H1 (cell line): ENCODE data around the gene PDE9A. TPM values are rescaled to one million over a fixed set of nuclear protein-coding genes. Genes with fewer than 3 reads are reported as not detected.

Experiments
- CTCF ChIA-PET: fragments of 300-600 bp; sonication (Branson Sonifier 250); formaldehyde crosslinking; loops from one replicate; lab custom pipeline; 2021; ENCODE audit not compliant: partially characterized antibody; lab: Charles Lee
- POLR2A ChIA-PET: fragments of 300-600 bp; sonication (Branson Sonifier 250); formaldehyde crosslinking; loops from one replicate; lab custom pipeline; 2021; ENCODE audit warnings: inconsistent platforms; ENCODE audit not compliant: partially characterized antibody; lab: Charles Lee
- DNase-seq, 2 experiments: peaks; one replicate each; pipeline versions ENCODE4 v3.0.0 to v3.0.0-alpha.2; 2010 to 2022; ENCODE audit warnings: low spot score in 2 of 2, low read depth in 1 of 2, mixed read lengths in 1 of 2
- FAIRE-seq: peaks from 2 replicates; lab custom pipeline; 2011; peaks lifted over from hg19 to GRCh38; lab: Jason Lieb, UNC
- H2AFZ ChIP-seq: 2 replicates; pipeline ENCODE4 v1.8.1; 2012; ENCODE audit warnings: low read length, inconsistent platforms
- H2AK5ac ChIP-seq: 2 replicates; pipeline ENCODE4 v1.6.1; 2013; ENCODE audit warnings: low read depth, low read length
- H2BK120ac ChIP-seq: replicated peaks from 2 replicates; pipeline ENCODE3; 2013; ENCODE audit warnings: low read depth, low read length, inconsistent platforms
- H2BK12ac ChIP-seq: 2 replicates; pipeline ENCODE4 v1.6.1; 2013; ENCODE audit warnings: low read depth, low read length
- H2BK15ac ChIP-seq: 2 replicates; pipeline ENCODE4 v1.6.1; 2013; ENCODE audit warnings: low read length
- H2BK20ac ChIP-seq: 2 replicates; pipeline ENCODE4 v1.6.1; 2013; ENCODE audit warnings: low read length
- H2BK5ac ChIP-seq: 2 replicates; pipeline ENCODE4 v1.6.1; 2013; ENCODE audit warnings: low read depth, low read length
- H3K14ac ChIP-seq: 2 replicates; pipeline ENCODE4 v1.6.1; 2013; ENCODE audit warnings: inconsistent platforms; ENCODE audit not compliant: insufficient read length
- H3K18ac ChIP-seq: 2 replicates; pipeline ENCODE4 v1.6.1; 2013; ENCODE audit warnings: low read length; ENCODE audit errors: extremely low read depth
- H3K23ac ChIP-seq: 2 replicates; pipeline ENCODE4 v1.6.1; 2013; ENCODE audit warnings: inconsistent platforms; ENCODE audit not compliant: insufficient read length
- H3K23me2 ChIP-seq: 2 replicates; pipeline ENCODE4 v1.6.1; 2013; ENCODE audit warnings: low read depth, low read length
- H3K27ac ChIP-seq: 2 replicates; pipeline ENCODE4 v1.6.1; 2011; ENCODE audit warnings: low read depth, low read length, inconsistent platforms
- H3K27me3 ChIP-seq, 4 experiments: replicated peaks in 1 of 4; 1 replicate in 1 of 4; 2 replicates in 3 of 4; pipeline versions ENCODE4 v1.6.1 to v1.8.1; 2011 to 2013; ENCODE audit warnings: low read length in 3 of 4, mild to moderate bottlenecking in 3 of 4, inconsistent platforms in 2 of 4, mixed read lengths in 2 of 4, moderate library complexity in 1 of 4; ENCODE audit not compliant: control insufficient read depth in 3 of 4, insufficient read depth in 3 of 4; ENCODE audit errors: extremely low read depth in 1 of 4
- H3K36me3 ChIP-seq, 4 experiments: 2 replicates each; pipeline versions ENCODE4 v1.6.1 to v1.8.1; 2011 to 2013; ENCODE audit warnings: mild to moderate bottlenecking in 4 of 4, low read length in 3 of 4, moderate library complexity in 2 of 4, control low read depth in 1 of 4, inconsistent platforms in 1 of 4; ENCODE audit not compliant: insufficient read depth in 4 of 4, control insufficient read depth in 2 of 4
- H3K4ac ChIP-seq: replicated peaks from 2 replicates; pipeline ENCODE3; 2013; ENCODE audit warnings: low read length, low read depth, mixed read lengths, inconsistent platforms; ENCODE audit not compliant: insufficient read length
- H3K4me1 ChIP-seq, 4 experiments: replicated peaks in 1 of 4; 1 replicate in 1 of 4; 2 replicates in 3 of 4; pipeline versions ENCODE4 v1.6.1 to v1.8.1; 2011 to 2013; ENCODE audit warnings: low read length in 3 of 4, inconsistent platforms in 2 of 4, mixed read lengths in 1 of 4; ENCODE audit not compliant: insufficient read depth in 4 of 4, control insufficient read depth in 3 of 4
- H3K4me2 ChIP-seq, 2 experiments: 2 replicates each; pipeline versions ENCODE4 v1.6.1 to v1.8.1; 2011 to 2013; ENCODE audit warnings: low read depth in 2 of 2, low read length in 2 of 2, control low read depth in 1 of 2, inconsistent platforms in 1 of 2, mild to moderate bottlenecking in 1 of 2; ENCODE audit not compliant: insufficient read depth in 1 of 2
- H3K4me3 ChIP-seq, 4 experiments: fragments of 200-600, 300-600 bp in 1 of 4; sonication (generic), shearing (Covaris generic), sonication (Bioruptor Twin) in 1 of 4; 2 replicates each; pipeline versions ENCODE4 v1.5.1 to v1.8.1; 2011 to 2016; ENCODE audit warnings: low read length in 4 of 4, low read depth in 3 of 4, control low read depth in 2 of 4, inconsistent platforms in 2 of 4, mild to moderate bottlenecking in 2 of 4, mixed read lengths in 1 of 4, moderate library complexity in 1 of 4; ENCODE audit not compliant: insufficient read depth in 2 of 4; ENCODE audit errors: extremely low read depth in 1 of 4
- H3K56ac ChIP-seq: replicated peaks from 2 replicates; pipeline ENCODE3; 2013; ENCODE audit warnings: low read depth, mild to moderate bottlenecking, mixed read lengths, low read length, inconsistent platforms; ENCODE audit not compliant: insufficient read length
- H3K79me1 ChIP-seq: 2 replicates; pipeline ENCODE4 v1.6.1; 2013; ENCODE audit warnings: low read depth, low read length, control low read depth
- H3K79me2 ChIP-seq, 2 experiments: 2 replicates each; pipeline versions ENCODE4 v1.6.1 to v1.8.1; 2012 to 2013; ENCODE audit warnings: low read length in 2 of 2, mild to moderate bottlenecking in 2 of 2, inconsistent platforms in 1 of 2; ENCODE audit not compliant: insufficient read depth in 2 of 2, control insufficient read depth in 1 of 2
- H3K9ac ChIP-seq, 4 experiments: replicated peaks in 1 of 4; 1 replicate in 1 of 4; 2 replicates in 3 of 4; pipeline versions ENCODE4 v1.6.1 to v1.8.1; 2011 to 2013; ENCODE audit warnings: low read depth in 3 of 4, low read length in 3 of 4, control low read depth in 2 of 4, mild to moderate bottlenecking in 2 of 4, moderate library complexity in 2 of 4, inconsistent platforms in 1 of 4; ENCODE audit errors: extremely low read depth in 1 of 4
- H3K9me3 ChIP-seq, 2 experiments: 2 replicates each; pipeline versions ENCODE4 v1.6.1 to v1.8.1; 2012 to 2013; ENCODE audit warnings: mild to moderate bottlenecking in 2 of 2, moderate library complexity in 2 of 2, control low read depth in 1 of 2, inconsistent platforms in 1 of 2, low read depth in 1 of 2, low read length in 1 of 2, mixed read lengths in 1 of 2; ENCODE audit not compliant: insufficient read depth in 2 of 2
- H4K20me1 ChIP-seq, 2 experiments: replicated peaks in 1 of 2; 2 replicates each; pipeline versions ENCODE3 to v1.8.1; 2011 to 2013; ENCODE audit warnings: inconsistent platforms in 2 of 2, low read length in 2 of 2, mild to moderate bottlenecking in 1 of 2; ENCODE audit not compliant: insufficient read depth in 2 of 2, control insufficient read depth in 1 of 2
- H4K5ac ChIP-seq: 2 replicates; pipeline ENCODE4 v1.6.1; 2013; ENCODE audit warnings: low read length, low read depth, mixed read lengths, inconsistent platforms; ENCODE audit not compliant: insufficient read length
- H4K8ac ChIP-seq: 2 replicates; pipeline ENCODE4 v1.8.0; 2013; ENCODE audit warnings: mild to moderate bottlenecking, moderate library complexity, low read length, inconsistent platforms; ENCODE audit not compliant: insufficient read depth; ENCODE audit errors: extremely low read depth
- H4K91ac ChIP-seq: replicated peaks from 2 replicates; pipeline ENCODE3; 2013; ENCODE audit warnings: low read length, mixed read lengths, inconsistent platforms; ENCODE audit not compliant: insufficient read length
- BRCA1 ChIP-seq: IDR thresholded peaks from 2 replicates; pipeline ENCODE4 v1.6.1; 2012; ENCODE audit warnings: low read depth, low read length, improper control_type of control experiment
- CHD1 ChIP-seq: IDR thresholded peaks from 2 replicates; pipeline ENCODE4 v1.6.1; 2012; ENCODE audit warnings: low read depth, low read length, improper control_type of control experiment
- GABPA ChIP-seq: IDR thresholded peaks from 2 replicates; pipeline ENCODE4 v1.6.1; 2011; ENCODE audit warnings: mild to moderate bottlenecking, low read length, moderate library complexity, borderline replicate concordance; ENCODE audit not compliant: insufficient read depth
- HDAC2 ChIP-seq, 2 experiments: fragments of 300-600 bp in 1 of 2; sonication (generic) in 1 of 2; IDR thresholded peaks; 2 replicates each; pipeline ENCODE4 v1.6.1; 2011 to 2012; ENCODE audit warnings: low read depth in 2 of 2, low read length in 2 of 2, mild to moderate bottlenecking in 2 of 2, moderate library complexity in 2 of 2, borderline replicate concordance in 1 of 2, inconsistent platforms in 1 of 2
- JUN ChIP-seq: IDR thresholded peaks from 2 replicates; pipeline ENCODE4 v1.6.1; 2011; ENCODE audit warnings: low read depth, mild to moderate bottlenecking, improper control_type of control experiment, low read length
- KDM4A ChIP-seq: IDR thresholded peaks from one replicate; pipeline ENCODE4 v1.7.1; 2012; ENCODE audit warnings: low read depth, mild to moderate bottlenecking, moderate library complexity, low read length, inconsistent platforms; ENCODE audit not compliant: severe bottlenecking
- RFX5 ChIP-seq: IDR thresholded peaks from 2 replicates; pipeline ENCODE4 v1.6.1; 2011; ENCODE audit warnings: low read depth, low read length, improper control_type of control experiment, borderline replicate concordance
- RNF2 ChIP-seq: fragments of 200-900, 300-1000 bp; sonication (generic); IDR thresholded peaks from 2 replicates; pipeline ENCODE4 v1.7.1; 2016; ENCODE audit warnings: borderline replicate concordance, low read depth, mild to moderate bottlenecking, antibody characterized with exemption, low read length; ENCODE audit not compliant: poor library complexity, severe bottlenecking; ENCODE audit errors: missing control alignments
- SP1 ChIP-seq: IDR thresholded peaks from 2 replicates; pipeline ENCODE4 v1.6.1; 2011; ENCODE audit warnings: low read depth, low read length
- SUZ12 ChIP-seq: fragments of 200-600 bp; sonication (generic); IDR thresholded peaks from 2 replicates; pipeline ENCODE4 v1.6.1; 2012; ENCODE audit warnings: mild to moderate bottlenecking, inconsistent platforms, low read length, moderate library complexity, mixed read lengths
- WGBS, 2 experiments: shearing (Covaris generic) in 1 of 2; methylation state at CpG; one replicate each; pipeline versions ENCODE4 v1.1.6 to v1.1.7; 2013 to 2015; ENCODE audit warnings: low lambda C conversion rate in 2 of 2, mixed read lengths in 2 of 2, inconsistent platforms in 1 of 2, low coverage in 1 of 2, missing lambda C conversion rate in 1 of 2; ENCODE audit not compliant: insufficient replicate concordance in 2 of 2, insufficient coverage in 1 of 2, insufficient read length in 1 of 2; ENCODE audit errors: extremely low coverage in 1 of 2, missing lambda C conversion rate in 1 of 2; 5-methylcytosine and 5-hydroxymethylcytosine counted together
- polyA plus RNA-seq, 7 experiments: library from polyadenylated mRNA; depleted of rRNA in 3 of 7; stranded (reverse) in 5 of 7; unstranded in 2 of 7; fragments of >200 nt in 5 of 7; fragments of 200-250 nt in 2 of 7; gene quantifications; 1 replicate in 5 of 7; 2 replicates in 1 of 7; 4 replicates in 1 of 7; pipeline versions ENCODE4 v1.2.1 to v1.2.3, GENCODE V29; 2011 to 2013; ENCODE audit warnings: missing spikeins in 2 of 7, mixed read lengths in 2 of 7
- total RNA-seq: library from RNA; stranded (reverse); fragmentation: NEBNext Ultra II Directional; extraction: Animal tissue kit (Norgen Biotek cat#: 25700); gene quantifications from 2 replicates; pipeline ENCODE4 v1.2.1, GENCODE V29; 2021
- TF ChIP-seq, protein P1 (sequence below): IDR thresholded peaks from 2 replicates; pipeline ENCODE4 v1.6.1; 2011; ENCODE audit warnings: low read depth, mild to moderate bottlenecking, low read length; ENCODE audit not compliant: insufficient read depth

Gene PDE9A
- total and polyA plus RNA-seq, 2 of the 8 experiments (the other 6 are each of a cell fraction or from before 2014, with no cell fraction given) = 39.2 to 45.9 TPM

DNA sequence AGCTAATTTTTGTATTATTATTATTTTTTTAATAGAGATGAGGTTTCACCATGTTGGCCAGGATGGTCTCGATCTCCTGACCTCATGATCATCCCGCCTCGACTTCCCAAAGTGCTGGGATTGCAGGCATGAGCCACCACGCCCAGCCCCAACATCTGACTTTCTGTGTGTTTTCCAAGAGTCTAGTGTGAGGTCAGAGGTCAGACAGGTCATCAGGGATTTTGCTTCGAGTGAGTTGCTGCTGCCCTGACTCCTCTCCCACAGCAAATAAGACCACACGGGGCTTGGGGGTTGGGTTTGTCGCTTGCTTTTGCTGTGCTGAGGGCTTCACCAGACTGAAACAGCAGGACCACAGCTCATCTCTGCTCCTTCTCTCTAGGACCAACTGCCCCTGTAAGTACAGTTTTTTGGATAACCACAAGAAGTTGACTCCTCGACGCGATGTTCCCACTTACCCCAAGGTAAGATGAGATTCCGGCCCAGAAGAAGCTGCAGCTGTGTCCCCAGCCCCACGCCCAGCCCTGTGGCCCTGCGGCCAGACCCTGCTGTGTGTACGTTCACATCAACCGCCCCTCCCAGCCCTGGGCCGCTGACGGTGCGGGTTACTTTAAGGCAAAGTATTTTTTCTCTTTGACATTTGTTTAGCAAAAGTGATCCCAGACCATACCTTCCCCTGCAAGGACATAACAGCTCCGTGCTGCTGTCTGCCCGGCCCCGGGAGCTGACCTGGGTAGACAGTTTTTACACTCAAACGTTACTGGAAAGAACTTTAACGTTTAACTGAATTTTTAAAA lies 97.5 kb downstream of the PDE9A start:
- no peak overlapping the region for H3K18ac ChIP-seq
- ChIA-PET POLR2A (no interaction called here), CTCF (no interaction called here)
- no peak overlapping the region for H2AK5ac ChIP-seq
- no peak for FAIRE-seq
- whole genome bisulfite sequencing, 2 experiments = 93% methylated on average over 23 of the region's 23 CpGs; no CpG with 5 or more reads in 1 of the 2 experiments
- no peak for DNase-seq
- H4K5ac ChIP-seq = no peak overlapping the region
- H3K9me3 ChIP-seq = no peaks in the 10 kb centered on the region
- H4K91ac ChIP-seq = no peak overlapping the region
- H3K79me2 ChIP-seq = no peaks in the 10 kb centered on the region
- H3K56ac ChIP-seq = no peak overlapping the region
- no peak overlapping the region for H3K4me3 ChIP-seq
- no peak overlapping the region for H3K27ac ChIP-seq
- no peak overlapping the region for H3K14ac ChIP-seq
- H3K23ac ChIP-seq = no peak overlapping the region
- H2BK120ac ChIP-seq = no peak overlapping the region
- H3K4me2 ChIP-seq = no peak overlapping the region
- H3K4me1 ChIP-seq = peaks cover 0 to 4% (median 0%) of the 10 kb centered on the region in 4 experiments; a peak in 3 of 7 replicates
- no peaks in the 10 kb centered on the region for H3K23me2 ChIP-seq
- H4K8ac ChIP-seq = 0 out of 2 replicates have a peak overlapping the region, but pooled peaks have one; percentile 17
- H2BK15ac ChIP-seq = no peak overlapping the region
- H3K36me3 ChIP-seq = peaks cover 0 to 11% (median 2%) of the 10 kb centered on the region in 4 experiments; a peak in 2 of 8 replicates
- peaks cover 0 to 1% of the 10 kb centered on the region in 2 experiments for H4K20me1 ChIP-seq
- no peak overlapping the region for H3K4ac ChIP-seq
- no peak overlapping the region for H2BK5ac ChIP-seq
- no peak overlapping the region for H2AFZ ChIP-seq
- H3K79me1 ChIP-seq = no peaks in the 10 kb centered on the region; the same call in 1 of the 2 replicates
- no peaks in the 10 kb centered on the region for H3K27me3 ChIP-seq
- no peak overlapping the region for H2BK20ac ChIP-seq
- H3K9ac ChIP-seq = no peak overlapping the region
- H2BK12ac ChIP-seq = no peak overlapping the region
- TF ChIP-seq CHD1 (no peak), BRCA1 (no peak), SUZ12 (no peak), HDAC2 (IDR thresholded peaks at IDR 0.05; ENCODE audit: borderline replicate concordance in 1 of 2, low read depth in 2 of 2, low read length in 2 of 2) (no peak), RFX5 (no peak), SP1 (no peak), RNF2 (no peak), KDM4A (no peak), GABPA (no peak), JUN (no peak)
- TF ChIP-seq, protein P1, sequence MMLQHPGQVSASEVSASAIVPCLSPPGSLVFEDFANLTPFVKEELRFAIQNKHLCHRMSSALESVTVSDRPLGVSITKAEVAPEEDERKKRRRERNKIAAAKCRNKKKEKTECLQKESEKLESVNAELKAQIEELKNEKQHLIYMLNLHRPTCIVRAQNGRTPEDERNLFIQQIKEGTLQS = no peak
